Activated CD8-positive, alpha-beta T cell treated with anti-CD3 and anti-CD28 coated beads for 36 hours (primary cell): ENCODE measurements around the gene SUPT3H. TPM values are rescaled to one million over a fixed set of nuclear protein-coding genes. Genes with fewer than 3 reads are reported as not detected.
"Not testable (repeated sequence)": the region's sequence is repeated elsewhere in the genome, so short reads cannot be mapped to it uniquely, and the experiment has no call there.

Experiments
- ATAC-seq: fragments of 200-7000 bp; cut with Tn5 transposase; one replicate; pipeline ENCODE4 v1.10.0; 2021; ENCODE audit warnings: mild to moderate bottlenecking, moderate library complexity
- CTCF ChIA-PET: fragments of 350-600 bp; sonication (Branson Sonifier 250); formaldehyde crosslinking; loops from one replicate; lab custom pipeline; 2021; ENCODE audit warnings: antibody characterized with exemption; lab: Charles Lee
- POLR2A ChIA-PET: fragments of 350-600 bp; sonication (Branson Sonifier 250); formaldehyde crosslinking; loops from one replicate; lab custom pipeline; 2021; ENCODE audit warnings: antibody characterized with exemption; lab: Charles Lee
- DNase-seq: peaks from one replicate; pipeline ENCODE4 v3.0.0-alpha.2; 2020
- H3K27ac Mint-ChIP-seq: one replicate; pipeline ENCODE4 v1.8.0; 2021; ENCODE audit warnings: mild to moderate bottlenecking, mixed read lengths
- H3K27me3 Mint-ChIP-seq: one replicate; pipeline ENCODE4 v1.8.0; 2021; ENCODE audit warnings: mixed read lengths
- H3K36me3 Mint-ChIP-seq: one replicate; pipeline ENCODE4 v1.8.0; 2021; ENCODE audit warnings: low read depth, mixed read lengths
- H3K4me1 Mint-ChIP-seq: one replicate; pipeline ENCODE4 v1.8.0; 2021; ENCODE audit warnings: low read depth, mixed read lengths
- H3K4me3 Mint-ChIP-seq: one replicate; pipeline ENCODE4 v1.8.0; 2021; ENCODE audit warnings: mild to moderate bottlenecking, moderate library complexity, mixed read lengths
- H3K9me3 Mint-ChIP-seq: one replicate; pipeline ENCODE4 v1.8.0; 2021; ENCODE audit warnings: mixed read lengths
- CTCF ChIP-seq: fragments of 200-600 bp; IDR thresholded peaks from one replicate; pipeline ENCODE4 v1.8.0; 2022; ENCODE audit warnings: antibody characterized with exemption, mild to moderate bottlenecking
- intact Hi-C: fragments of 100-400 bp; cut with micrococcal nuclease; formaldehyde crosslinking; loops from one replicate; pipeline ENCODE4 v1.10.0; 2022
- total RNA-seq, 2 experiments: library from RNA; stranded (reverse); gene quantifications; one replicate each; pipeline ENCODE4 v1.2.3, GENCODE V29; 2021

The SUPT3H gene
- total RNA-seq, 2 experiments from 2014 or later, result 20.0 to 20.2 TPM

GRCh38 chr6:44867571-44868334 lies 510.0 kb downstream of the SUPT3H start:
- no peak for TF ChIP-seq CTCF
- intact Hi-C loops, result no loop called here
- H3K4me3 Mint-ChIP-seq, result no peak overlapping the region
- ATAC-seq, result no peak
- peak; percentile 22 for DNase-seq
- CTCF ChIA-PET, result no interaction called here
- H3K36me3 Mint-ChIP-seq, result peaks cover 40% of the 10 kb centered on the region
- POLR2A ChIA-PET, result interaction anchor here (1.0 kb wide), 1 partner anchor 510 kb away, joined by 4 read pairs; the partner anchor contains the start of gene SUPT3H
- H3K4me1 Mint-ChIP-seq, result peaks cover 28% of the 10 kb centered on the region
- H3K27me3 Mint-ChIP-seq, result no peaks in the 10 kb centered on the region
- H3K27ac Mint-ChIP-seq, result peak overlapping the region; percentile 4
- peaks cover 22% of the 10 kb centered on the region for H3K9me3 Mint-ChIP-seq

- ATAC-seq, DNase-seq, POLR2A ChIA-PET, intact Hi-C loops, H3K4me3 Mint-ChIP-seq, H3K27me3 Mint-ChIP-seq, H3K27ac Mint-ChIP-seq: not testable (repeated sequence)
- Mint-ChIP-seq H3K4me1 (peaks cover 29% of the 10 kb centered on the region), H3K9me3 (peaks cover 22% of the 10 kb centered on the region), H3K36me3 (peaks cover 44% of the 10 kb centered on the region)
- CTCF ChIA-PET, result interaction anchor here (0.6 kb wide), 1 partner anchor 305 kb away, joined by 3 read pairs; no protein-coding TSS in a partner anchor
These were observed 512.5 kb downstream of the SUPT3H start for GRCh38 chr6:44865184-44865583.

- no peaks in the 10 kb centered on the region for H3K27me3 Mint-ChIP-seq
- H3K36me3 Mint-ChIP-seq, result peaks cover 19% of the 10 kb centered on the region
- intact Hi-C loops, result no loop called here
- no peak overlapping the region for H3K4me3 Mint-ChIP-seq
- peaks cover 35% of the 10 kb centered on the region for H3K4me1 Mint-ChIP-seq
- CTCF ChIA-PET, result interaction anchor here (1.3 kb wide), 1 partner anchor 204 kb away, joined by 4 read pairs; no protein-coding TSS in a partner anchor
- H3K9me3 Mint-ChIP-seq, result peaks cover 9% of the 10 kb centered on the region
- POLR2A ChIA-PET, result no interaction called here
- no peak for TF ChIP-seq CTCF
- no peak overlapping the region for H3K27ac Mint-ChIP-seq
- DNase-seq (no peak), ATAC-seq (no peak)
These were observed 517.8 kb downstream of the SUPT3H start for GRCh38 chr6:44859901-44860410.

- Mint-ChIP-seq H3K9me3 (peaks cover 3% of the 10 kb centered on the region), H3K4me1 (peaks cover 38% of the 10 kb centered on the region), H3K27ac (no peak overlapping the region), H3K4me3 (no peak overlapping the region), H3K36me3 (peaks cover 12% of the 10 kb centered on the region), H3K27me3 (no peaks in the 10 kb centered on the region)
- no peak for ATAC-seq
- intact Hi-C loops, result no loop called here
- DNase-seq, result no peak
- no peak for TF ChIP-seq CTCF
- CTCF ChIA-PET, result interaction anchor here (0.8 to 1.3 kb wide), 2 partner anchors 60 to 203 kb away, joined by 3 to 4 read pairs; no protein-coding TSS in a partner anchor
- POLR2A ChIA-PET, result no interaction called here
These were observed 518.7 kb downstream of the SUPT3H start for GRCh38 chr6:44858998-44859397.

- POLR2A ChIA-PET, result no interaction called here
- Mint-ChIP-seq H3K27me3 (no peaks in the 10 kb centered on the region), H3K4me3 (no peak overlapping the region), H3K27ac (no peak overlapping the region), H3K4me1 (peaks cover 38% of the 10 kb centered on the region), H3K9me3 (no peaks in the 10 kb centered on the region), H3K36me3 (no peaks in the 10 kb centered on the region)
- TF ChIP-seq CTCF, result no peak
- intact Hi-C loops, result no loop called here
- CTCF ChIA-PET, result interaction anchor here (1.9 kb wide), 1 partner anchor 10 kb away, joined by 8 read pairs; no protein-coding TSS in a partner anchor
- ATAC-seq (no peak), DNase-seq (no peak)
These were observed 521.3 kb downstream of the SUPT3H start for GRCh38 chr6:44856479-44856878.
